Measurements from ENCODE around the gene PLXNA1.

The PLXNA1 gene

DNA sequence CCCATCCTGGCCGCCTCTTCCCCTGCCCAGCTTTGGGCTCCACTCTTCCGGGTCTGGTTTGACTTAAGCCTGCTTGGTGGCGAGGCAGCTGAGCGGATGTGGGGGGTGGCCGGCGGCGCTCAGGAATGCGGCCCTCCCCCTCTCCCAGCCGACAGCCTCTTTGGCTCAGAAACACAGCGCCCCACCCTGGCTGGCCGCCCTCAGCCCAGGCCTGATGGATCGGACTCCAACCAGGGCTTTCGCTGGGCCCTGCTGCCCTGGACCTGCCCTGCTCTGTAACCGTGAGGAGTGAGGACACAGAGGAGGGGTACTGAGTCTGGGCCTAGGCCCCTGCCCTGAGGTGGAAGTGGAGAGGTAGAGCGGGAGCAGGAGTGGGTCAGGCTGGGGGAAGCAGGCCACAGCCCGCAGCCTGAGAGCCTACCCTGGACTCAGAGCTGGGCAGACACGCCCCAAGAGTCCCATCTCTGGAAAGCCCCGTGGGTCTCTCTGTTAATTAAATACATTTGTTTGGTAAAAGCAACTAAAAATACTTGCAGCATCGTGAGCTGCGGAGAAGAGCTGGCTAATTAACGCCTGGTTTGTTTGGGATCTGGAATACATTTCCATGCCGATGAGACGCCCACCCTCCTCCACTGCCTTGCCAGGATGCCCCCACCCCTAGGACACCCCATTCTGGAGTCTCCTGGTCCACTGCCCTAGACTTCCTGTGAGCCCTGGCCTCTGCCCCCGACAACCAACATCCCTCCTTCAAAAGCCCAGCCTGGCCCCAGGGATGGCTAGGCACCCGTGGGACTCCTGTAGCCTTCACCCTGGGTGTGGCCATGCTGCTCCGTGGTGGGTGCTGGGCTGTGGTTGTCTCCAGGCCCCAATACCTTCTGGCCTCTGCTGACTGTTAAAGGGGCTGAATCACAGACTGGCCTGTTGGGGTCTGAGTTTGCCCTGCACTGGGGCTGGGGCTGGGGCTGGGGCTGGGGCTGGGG lies 19.6 kb downstream of the PLXNA1 start:
- DNase-seq (ENCODE audit: low spot score) = peak; percentile 98

GRCh38 chr3:127003175-127003555 lies 20.2 kb downstream of the PLXNA1 start:
- DNase-seq (ENCODE audit: low spot score) = no peak

DNA sequence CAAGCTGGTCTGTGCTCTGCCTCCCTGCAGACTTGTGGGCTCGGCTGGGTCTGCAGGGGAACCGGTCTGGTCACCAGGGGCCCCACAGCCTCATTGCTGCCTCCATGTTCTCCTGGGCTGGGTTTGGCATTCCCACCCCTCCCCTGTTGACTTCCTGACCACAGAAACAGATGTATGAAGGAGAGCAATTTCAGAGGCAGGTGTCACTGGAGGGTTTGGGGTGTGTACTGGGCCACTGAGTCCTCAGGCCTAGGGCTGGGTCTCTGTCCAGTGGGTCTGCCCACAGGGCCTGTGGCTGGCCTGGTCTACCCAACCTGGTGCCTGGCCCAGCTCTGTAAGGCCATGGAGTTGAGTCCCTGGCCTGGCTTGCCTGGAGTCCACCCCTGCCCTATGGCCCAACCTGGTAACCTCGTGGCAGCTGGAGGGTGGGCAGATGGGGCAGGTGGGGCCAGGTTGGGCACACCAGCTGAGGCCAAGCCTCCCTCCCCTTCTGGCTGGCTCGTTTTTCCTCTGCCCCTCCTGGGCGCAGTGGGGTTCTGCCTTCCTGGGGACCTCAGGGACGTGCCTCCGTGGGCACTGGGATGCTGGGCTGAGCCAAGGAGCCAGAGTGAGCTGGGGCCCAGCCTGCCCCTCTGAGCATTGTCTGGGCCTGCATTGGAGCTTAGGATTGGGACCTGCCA lies 20.8 kb downstream of the PLXNA1 start:
- no peak for DNase-seq (ENCODE audit: low spot score)

- no peak for DNase-seq (ENCODE audit: low spot score)
Observed at GRCh38 chr3:127004641-127005397, 21.9 kb downstream of the PLXNA1 start.

GRCh38 chr3:127005864-127006500 lies 23.1 kb downstream of the PLXNA1 start:
- DNase-seq (ENCODE audit: low spot score) = no peak

DNA sequence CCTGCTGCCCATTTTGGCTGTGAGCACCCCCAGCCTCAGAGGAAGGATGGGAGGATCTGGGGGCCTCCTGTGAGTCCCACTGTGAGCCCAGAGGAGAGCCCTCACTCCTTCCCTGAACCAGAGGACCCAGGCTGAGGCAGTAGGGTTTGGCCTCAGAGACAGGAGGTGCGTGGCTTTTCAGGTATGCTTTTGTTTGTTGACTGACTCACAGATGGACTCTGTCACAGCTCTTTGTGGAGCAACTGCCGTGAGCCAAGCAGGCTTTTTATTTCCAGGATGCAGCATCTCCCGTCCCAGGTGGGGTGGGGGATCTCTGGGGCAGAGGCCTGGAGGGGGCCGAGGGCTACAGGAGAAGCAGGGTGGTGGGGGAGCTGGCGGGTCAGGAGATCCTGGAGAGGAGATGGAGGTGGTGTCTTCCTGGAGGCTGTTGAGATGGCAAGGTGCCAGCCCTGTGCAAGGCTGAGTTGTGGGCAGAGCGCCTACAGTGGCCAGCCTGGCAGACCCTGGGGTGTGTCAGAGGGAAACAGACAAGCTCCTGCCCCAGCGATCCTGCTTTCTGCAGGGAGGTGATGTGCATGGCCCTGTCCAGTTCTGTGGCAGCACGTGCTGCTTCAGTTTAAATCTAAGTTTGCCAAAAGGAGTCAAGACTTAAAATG lies 24.0 kb downstream of the PLXNA1 start:
- DNase-seq (ENCODE audit: low spot score) = no peak

GRCh38 chr3:127008236-127008635 lies 25.3 kb downstream of the PLXNA1 start:
- no peak for DNase-seq (ENCODE audit: low spot score)

GRCh38 chr3:127009531-127009930 lies 26.6 kb downstream of the PLXNA1 start:
- no peak for DNase-seq (ENCODE audit: low spot score)

DNA sequence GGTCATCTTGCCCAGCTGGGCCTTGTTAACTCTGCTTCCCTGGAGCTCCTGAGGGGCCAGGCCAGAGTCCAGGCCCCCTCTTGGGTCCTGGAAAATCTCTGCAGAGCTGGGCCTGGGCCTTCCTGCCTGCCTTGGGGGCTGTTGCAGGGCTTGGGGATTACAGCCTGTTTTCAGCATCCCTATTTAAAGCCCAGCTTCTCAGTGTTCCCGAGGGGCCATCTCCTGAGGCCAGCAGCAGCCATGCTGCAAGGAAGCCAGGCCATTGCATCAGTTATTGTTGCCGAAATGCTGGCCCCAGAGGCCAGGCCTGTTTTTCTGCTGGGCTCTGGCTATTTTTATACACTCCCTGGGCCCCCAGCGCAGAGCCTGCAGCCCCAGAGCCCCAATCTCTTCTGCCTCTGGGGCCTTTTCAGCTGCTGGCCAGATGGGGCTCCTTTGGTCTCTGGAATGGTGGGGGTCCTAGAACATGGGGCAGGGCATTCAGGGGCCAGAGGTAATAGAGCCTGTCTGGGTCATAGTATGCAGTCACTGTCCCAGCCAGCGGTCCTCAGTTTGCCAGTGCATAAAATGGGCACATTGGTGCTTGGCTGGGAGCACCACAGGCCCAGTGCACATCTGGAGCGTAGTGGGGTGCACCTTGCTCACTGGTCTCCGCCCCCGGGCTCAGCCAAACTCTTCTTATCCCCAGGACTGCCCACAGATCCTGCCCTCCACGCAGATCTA lies 28.5 kb downstream of the PLXNA1 start:
- DNase-seq (ENCODE audit: low spot score) = peak; percentile 84

DNA sequence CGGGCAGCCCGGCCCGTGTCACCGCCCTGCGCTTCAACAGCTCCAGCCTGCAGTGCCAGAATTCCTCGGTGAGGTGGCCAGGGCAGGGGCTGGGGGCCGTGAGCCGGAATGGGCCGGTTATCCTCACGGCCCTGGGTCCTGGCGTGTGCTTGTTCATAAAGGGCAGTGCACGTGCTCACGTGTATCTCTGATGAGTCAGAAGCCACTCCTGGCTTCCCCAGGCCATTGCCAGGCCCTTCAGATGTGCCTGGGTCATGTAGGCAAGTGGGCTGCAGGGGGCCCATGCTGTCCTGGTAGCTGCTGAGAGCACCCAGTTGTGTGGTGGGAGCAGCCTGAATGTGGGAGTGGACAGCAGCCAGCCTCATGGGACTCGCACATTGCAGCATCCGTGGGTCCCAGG lies 29.2 kb downstream of the PLXNA1 start:
- DNase-seq (ENCODE audit: low spot score) = peak; percentile 36

DNA sequence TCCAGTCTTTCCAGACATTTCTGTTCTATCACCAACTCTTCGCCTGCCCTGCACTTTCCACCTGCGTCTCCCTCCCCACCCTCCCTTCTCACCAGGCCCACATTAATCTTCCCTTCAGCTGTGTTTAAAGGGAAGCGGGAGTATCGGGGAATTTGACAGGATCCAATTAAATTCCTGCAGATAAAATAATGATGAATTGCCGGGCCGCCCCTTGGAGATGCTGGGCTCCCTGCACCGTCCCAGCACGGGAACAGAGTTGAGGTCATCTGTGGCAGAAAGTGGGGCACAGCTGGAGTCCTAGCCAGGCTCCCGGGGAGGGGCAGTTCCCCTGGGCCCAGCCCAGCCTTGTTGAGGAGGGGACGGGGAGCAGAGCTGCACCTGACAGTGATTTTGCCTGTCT lies 30.3 kb downstream of the PLXNA1 start:
- no peak for DNase-seq (ENCODE audit: low spot score)

- DNase-seq (ENCODE audit: low spot score) = no peak
Observed at GRCh38 chr3:127013758-127014535, 31.0 kb downstream of the PLXNA1 start.

- DNase-seq (ENCODE audit: low spot score) = no peak
Observed at GRCh38 chr3:127014536-127015281, 31.8 kb downstream of the PLXNA1 start.

- no peak for DNase-seq (ENCODE audit: low spot score)
Observed at GRCh38 chr3:127015282-127016042, 32.5 kb downstream of the PLXNA1 start.

DNA sequence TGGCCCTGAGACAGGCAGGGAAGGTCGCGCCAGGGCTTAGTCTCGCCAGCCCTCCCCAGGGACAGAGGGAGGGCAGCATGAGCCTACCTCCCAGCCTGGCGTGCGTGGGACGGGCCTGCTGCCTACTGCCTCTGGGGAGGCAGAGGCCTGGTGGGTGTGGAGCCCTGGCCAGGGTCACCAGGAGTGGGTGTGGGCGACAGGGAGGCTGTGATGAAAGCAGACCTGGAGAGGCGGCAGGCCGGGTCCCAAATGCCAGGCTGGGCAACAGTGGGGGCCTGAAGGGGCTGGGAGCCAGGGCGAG lies 33.1 kb downstream of the PLXNA1 start:
- no peak for DNase-seq (ENCODE audit: low spot score)

DNA sequence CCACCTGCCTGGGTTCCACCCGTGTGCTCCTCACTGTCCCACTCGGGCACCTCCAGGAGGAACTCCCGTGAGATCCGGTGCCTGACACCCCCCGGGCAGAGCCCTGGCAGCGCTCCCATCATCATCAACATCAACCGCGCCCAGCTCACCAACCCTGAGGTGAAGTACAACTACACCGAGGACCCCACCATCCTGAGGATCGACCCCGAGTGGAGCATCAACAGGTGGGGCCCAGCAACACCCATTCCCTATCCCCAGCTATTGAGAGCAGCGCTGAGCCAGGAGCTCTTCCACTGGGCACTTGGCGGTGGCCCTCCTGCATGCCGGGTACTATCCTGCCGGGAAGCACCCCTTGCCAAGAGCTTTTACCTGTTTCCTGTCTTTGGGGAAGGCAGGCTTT lies 33.5 kb downstream of the PLXNA1 start:
- no peak for DNase-seq (ENCODE audit: low spot score)

DNA sequence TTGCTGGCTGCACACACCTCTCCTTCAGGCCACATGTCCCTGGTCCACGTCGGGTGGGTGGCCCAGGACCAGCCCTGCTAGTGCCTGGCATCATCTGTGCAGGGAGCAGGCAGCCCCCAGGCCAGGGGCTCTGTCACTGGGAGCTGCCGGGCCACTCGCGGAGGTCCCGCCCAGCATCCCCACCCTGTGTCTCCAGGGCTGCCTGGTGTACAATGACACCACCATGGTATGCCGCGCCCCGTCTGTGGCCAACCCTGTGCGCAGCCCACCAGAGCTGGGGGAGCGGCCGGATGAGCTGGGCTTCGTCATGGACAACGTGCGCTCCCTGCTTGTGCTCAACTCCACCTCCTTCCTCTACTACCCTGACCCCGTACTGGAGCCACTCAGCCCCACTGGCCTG lies 34.3 kb downstream of the PLXNA1 start:
- no peak for DNase-seq (ENCODE audit: low spot score)

- no peak for DNase-seq (ENCODE audit: low spot score)
Observed at GRCh38 chr3:127017781-127018180, 34.9 kb downstream of the PLXNA1 start.
